Hypothalamus (tissue), 51 donors: ENCODE results near the gene RIBC1.
"Not testable (repeated sequence)": the region's sequence is repeated elsewhere in the genome, so short reads cannot be mapped to it uniquely, and the experiment has no call there.

Experiments
- DNase-seq, 51 donors: peaks; one replicate each; lab custom pipeline; 2025; lab: John Stamatoyannopoulos, UW

The RIBC1 gene

GRCh38 chrX:53422861-53423306 is at the start of gene RIBC1:
TSS of gene RIBC1 (plus strand) at chrX:53422873. CDS start at chrX:53426277, 3,404 bp downstream.
- peak in 5 of 51 donors; percentile 13 to 47 (median 18) for DNase-seq

- DNase-seq, result no peak
Observed at GRCh38 chrX:53373307-53373706, 49.4 kb upstream of the RIBC1 start.

- peak in 2 of 51 donors; percentile 6 to 17 for DNase-seq
Observed at GRCh38 chrX:53374222-53374820, 48.4 kb upstream of the RIBC1 start.

GRCh38 chrX:53374923-53375322 is 47.8 kb upstream of the RIBC1 start:
- DNase-seq, result no peak

- DNase-seq, result no peak
Observed at GRCh38 chrX:53376888-53377287, 45.8 kb upstream of the RIBC1 start.

GRCh38 chrX:53377464-53377863 is 45.2 kb upstream of the RIBC1 start:
- no peak for DNase-seq

- no peak for DNase-seq
Observed at GRCh38 chrX:53379008-53379710, 43.5 kb upstream of the RIBC1 start.

GRCh38 chrX:53379747-53380146 is 42.9 kb upstream of the RIBC1 start:
- DNase-seq, result no peak

GRCh38 chrX:53383376-53384076 is 39.1 kb upstream of the RIBC1 start:
- DNase-seq, result no peak

GRCh38 chrX:53395605-53396298 is 26.9 kb upstream of the RIBC1 start:
- no peak for DNase-seq

- no peak for DNase-seq
Observed at GRCh38 chrX:53398216-53398615, 24.5 kb upstream of the RIBC1 start.

GRCh38 chrX:53403535-53403934 is 19.1 kb upstream of the RIBC1 start:
- no peak for DNase-seq

GRCh38 chrX:53412446-53412845 is 10.2 kb upstream of the RIBC1 start:
- no peak for DNase-seq

GRCh38 chrX:53420351-53420750 is 2.3 kb upstream of the RIBC1 start:
- not testable (repeated sequence) for DNase-seq

- no peak for DNase-seq
Observed at GRCh38 chrX:53421125-53421524, 1.5 kb upstream of the RIBC1 start.

- DNase-seq, result no peak
Observed at GRCh38 chrX:53421772-53422085, 944 bp upstream of the RIBC1 start.

GRCh38 chrX:53422086-53422860 is 400 bp upstream of the RIBC1 start, which contains the start of gene SMC1A:
TSS of gene SMC1A (minus strand) at chrX:53422654. CDS start at chrX:53422600, 54 bp downstream.
- peak; percentile 28 to 98 (median 88) for DNase-seq

- no peak for DNase-seq
Observed at GRCh38 chrX:53429755-53430154, 7.1 kb downstream of the RIBC1 start.

GRCh38 chrX:53430231-53430630 is 7.6 kb downstream of the RIBC1 start:
- no peak for DNase-seq
